Lung (tissue), 16 donors: ENCODE results near the gene CRISPLD2. TPM values are rescaled to one million over a fixed set of nuclear protein-coding genes. Genes with fewer than 3 reads are reported as not detected.

Source experiments
- ATAC-seq: fragments of 200-7000 bp; cut with Tn5 transposase; one replicate; pipeline ENCODE4 v1.9.1; 2020; ENCODE audit warnings: moderate number of reproducible peaks; ENCODE audit not compliant: insufficient read depth, low FRiP score
- DNase-seq, 3 donors: peaks; one replicate each; pipeline ENCODE4 v3.0.0-alpha.2; 2013 to 2017
- H3K27ac ChIP-seq, 2 donors: one replicate each; pipeline ENCODE4 v1.5.1; 2013; ENCODE audit warnings: mild to moderate bottlenecking in 2 of 2, moderate library complexity in 2 of 2, control low read depth in 1 of 2, inconsistent platforms in 1 of 2, low read depth in 1 of 2, low read length in 1 of 2
- H3K27me3 ChIP-seq, 3 donors: one replicate each; pipeline ENCODE4 v1.5.1; 2013; ENCODE audit warnings: low read length in 2 of 3; ENCODE audit not compliant: control insufficient read depth in 3 of 3, insufficient read depth in 3 of 3
- H3K36me3 ChIP-seq, 4 donors: one replicate each; pipeline ENCODE4 v1.5.1; 2013; ENCODE audit warnings: low read length in 4 of 4, mild to moderate bottlenecking in 1 of 4, moderate library complexity in 1 of 4; ENCODE audit not compliant: control insufficient read depth in 4 of 4, insufficient read depth in 4 of 4
- H3K4me1 ChIP-seq, 5 donors: one replicate each; pipeline ENCODE4 v1.5.1; 2013; ENCODE audit warnings: low read length in 5 of 5, mild to moderate bottlenecking in 2 of 5, moderate library complexity in 1 of 5; ENCODE audit not compliant: control insufficient read depth in 5 of 5, insufficient read depth in 5 of 5
- H3K4me3 ChIP-seq: one replicate; pipeline ENCODE4 v1.5.1; 2013; ENCODE audit warnings: mild to moderate bottlenecking, control low read depth, moderate library complexity
- H3K9ac ChIP-seq, 2 donors: one replicate each; pipeline ENCODE4 v1.5.1; 2013; ENCODE audit warnings: low read length in 2 of 2, control low read depth in 1 of 2; ENCODE audit not compliant: insufficient read depth in 1 of 2
- H3K9me3 ChIP-seq, 4 donors: one replicate each; pipeline ENCODE4 v1.5.1; 2013; ENCODE audit warnings: low read length in 3 of 4, mild to moderate bottlenecking in 1 of 4, moderate library complexity in 1 of 4; ENCODE audit not compliant: control insufficient read depth in 4 of 4, insufficient read depth in 3 of 4
- CTCF ChIP-seq: IDR thresholded peaks from 2 replicates; pipeline ENCODE4 v1.5.1; 2012; ENCODE audit warnings: mild to moderate bottlenecking; ENCODE audit errors: control extremely low read depth, extremely low read depth
- WGBS, 2 donors: extraction: QIAGEN DNeasy Blood & Tissue Kit; methylation state at CpG; one replicate each; pipeline ENCODE4 v1.1.7; 2013; 5-methylcytosine and 5-hydroxymethylcytosine counted together
- long read RNA-seq, 5 donors: transcript quantifications; one replicate each; lab custom pipeline, GENCODE V29; 2026
- polyA plus RNA-seq, 2 donors: library from polyadenylated mRNA; stranded (reverse); fragments of 200-250 nt; gene quantifications; one replicate each; pipeline ENCODE4 v1.2.1, GENCODE V29; 2013
- total RNA-seq, 2 donors: library from RNA; depleted of rRNA in 1 of 2; stranded (reverse); fragments of >200 nt in 1 of 2; gene quantifications; one replicate each; pipeline ENCODE4 v1.2.1, GENCODE V29; 2014 to 2021
- donor health status: control.
- donor health status: control.
- donor health status: Bipolar disorder and iron deficiency.
- donor health status: healthy.
- donor health status: DM: yes; HTN: yes; CAD: no.

Gene CRISPLD2
- 100 to 1,000 TPM in 1 of 2 donors, 10 to 100 TPM in 1; 31.3 to 136 TPM for total RNA-seq
- polyA plus RNA-seq: 10 to 100 TPM; 30.3 to 53.7 TPM
- long read RNA-seq, donor 1: 0 reads
- long read RNA-seq, donor 2, partial matches to known transcripts: 0 of 1 reads
- long read RNA-seq, donor 2, other reads (novel, unspliced or antisense): 0 of 1 reads
- long read RNA-seq, donor 3: 0 reads
- long read RNA-seq, donor 4: 0 reads
- long read RNA-seq, donor 5: 0 reads

GRCh38 chr16:84819644-84820304 is at the start of gene CRISPLD2:
Gene CRISPLD2 (plus strand): TSS chr16:84819985. CDS start chr16:84838496, 18,511 bp downstream.
- TF ChIP-seq CTCF: no peak
- Histone ChIP-seq H3K36me3 (no peaks in the 10 kb centered on the region), H3K4me3 (peak within 1 kb of the TSS; percentile 51), H3K4me1 (peaks cover 0 to 6% (median 3%) of the 10 kb centered on the region in 5 donors), H3K27me3 (no peaks in the 10 kb centered on the region), H3K9ac (no peak within 1 kb of the TSS), H3K9me3 (no peaks in the 10 kb centered on the region), H3K27ac (peak within 1 kb of the TSS in 1 of 2 donors; percentile 64)
- ATAC-seq (peak; percentile 93), DNase-seq (peak; percentile 94 to 95 (median 95))
- WGBS, 2 donors: 3 to 6% methylated on average over 43 to 53 of the region's 53 CpGs

- no peaks in the 10 kb centered on the region for H3K9me3 ChIP-seq
- DNase-seq: no peak
- H3K36me3 ChIP-seq: peaks cover 16 to 59% (median 35%) of the 10 kb centered on the region in 4 donors
- WGBS, 2 donors: 92 to 94% methylated on average over 10 of the region's 10 CpGs
- no peak overlapping the region for H3K9ac ChIP-seq
- H3K27me3 ChIP-seq: no peaks in the 10 kb centered on the region
- H3K4me3 ChIP-seq: no peak overlapping the region
- TF ChIP-seq CTCF: no peak
- no peaks in the 10 kb centered on the region for H3K4me1 ChIP-seq
- no peak overlapping the region for H3K27ac ChIP-seq
- ATAC-seq: no peak
Measured at GRCh38 chr16:84773312-84773711, 46.5 kb upstream of the CRISPLD2 start.

GRCh38 chr16:84774810-84775209 is 45.0 kb upstream of the CRISPLD2 start:
- no peak overlapping the region for H3K4me3 ChIP-seq
- TF ChIP-seq CTCF: no peak
- H3K27ac ChIP-seq: no peak overlapping the region
- H3K4me1 ChIP-seq: no peaks in the 10 kb centered on the region
- no peak for DNase-seq
- peaks cover 17 to 56% (median 32%) of the 10 kb centered on the region in 4 donors for H3K36me3 ChIP-seq
- H3K9ac ChIP-seq: no peak overlapping the region
- no peaks in the 10 kb centered on the region for H3K9me3 ChIP-seq
- H3K27me3 ChIP-seq: no peaks in the 10 kb centered on the region
- WGBS, 2 donors: 46 to 79% methylated on average over 4 of the region's 4 CpGs
- no peak for ATAC-seq
